ENCODE results near the gene ZNF91.
"Not testable (repeated sequence)": the region's sequence is repeated elsewhere in the genome, so short reads cannot be mapped to it uniquely, and the experiment has no call there.

- not testable (repeated sequence) for TF ChIP-seq CTCF, POLR2A, EP300 (IDR thresholded peaks at IDR 0.05)
Observed at GRCh38 chr19:23319571-23319970, 75.7 kb downstream of the ZNF91 start.

Data from sigmoid colon (tissue), 4 donors.